ENCODE results near the gene ZBBX.

- TF ChIP-seq CTCF (IDR thresholded peaks at IDR 0.05) (peak; percentile 69 to 83 (median 75)), POLR2AphosphoS5 (IDR thresholded peaks at IDR 0.05) (no peak), POLR2A (IDR thresholded peaks at IDR 0.05) (no peak)
Measured at GRCh38 chr3:167380004-167380689, at the start of gene ZBBX.
